ENCODE results near the gene DIMT1. TPM values are rescaled to one million over a fixed set of nuclear protein-coding genes. Genes with fewer than 3 reads are reported as not detected.

The DIMT1 gene
- 33.8 TPM for polyA plus RNA-seq (2013, experiment 1 of 4)
- 28.7 TPM for polyA plus RNA-seq (2013, experiment 2 of 4)
- 28.2 TPM for polyA plus RNA-seq (2013, experiment 3 of 4)
- 31.8 TPM for polyA plus RNA-seq (2013, experiment 4 of 4)

DNA sequence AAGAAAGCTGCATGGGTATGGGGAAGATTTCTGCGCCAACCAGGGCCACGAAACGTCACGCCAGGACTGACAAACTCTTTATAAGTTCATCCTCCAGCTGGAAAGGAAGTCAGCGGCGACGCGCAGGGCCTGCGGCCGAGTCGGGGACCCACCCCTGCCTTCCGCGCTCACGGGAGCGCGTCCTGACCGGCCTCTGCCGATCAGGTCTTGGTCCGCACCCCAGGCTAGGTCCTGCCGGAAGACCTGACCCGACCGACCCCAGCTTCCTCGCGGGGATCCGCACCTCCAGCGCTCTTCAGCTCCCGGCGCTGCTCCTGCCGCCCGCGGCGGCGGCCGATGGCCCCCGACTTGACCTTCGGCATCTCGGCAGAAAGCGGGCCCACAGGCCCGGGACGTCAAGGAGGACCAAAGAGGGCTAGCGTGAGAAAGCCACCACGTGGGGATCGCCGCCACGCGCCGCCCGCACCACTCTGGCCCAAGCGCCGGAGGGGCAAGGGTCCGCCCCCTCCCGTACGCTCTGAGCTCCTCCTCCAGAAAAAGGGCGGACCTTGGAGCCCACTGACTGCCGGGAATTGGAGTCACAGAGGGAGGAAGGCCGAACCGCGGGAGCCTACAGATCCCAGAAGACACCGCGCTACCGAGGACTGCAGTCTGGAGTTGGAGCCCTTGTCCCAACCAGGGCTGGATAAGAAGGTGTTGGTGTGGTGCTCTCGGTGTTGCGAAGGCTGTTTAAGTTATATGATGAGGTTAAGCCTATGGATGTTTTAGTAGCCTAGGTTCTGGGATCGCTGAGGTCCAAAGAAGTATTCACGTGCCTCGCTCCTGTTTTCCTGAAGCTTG lies at the start of gene DIMT1:
Gene DIMT1, minus strand, starts transcription at position 495 of the 840 bp plus-strand sequence. Its CDS starts 133 bp downstream, at position 362.
- Histone ChIP-seq H3K4me1 (ENCODE audit: control insufficient read depth, insufficient read depth, low read length) (peaks cover 6% of the 10 kb centered on the region), H3K4me3 (ENCODE audit: insufficient read depth, low read depth, low read length) (peak within 1 kb of the TSS; percentile 82), H3K27ac (ENCODE audit: insufficient read depth, low read depth, low read length, poor library complexity, severe bottlenecking) (peak within 1 kb of the TSS; percentile 97), H3K9me3 (ENCODE audit: control insufficient read depth, low read length) (no peaks in the 10 kb centered on the region), H3K36me3 (ENCODE audit: control insufficient read depth, insufficient read depth, low read length) (peaks cover under 1% of the 10 kb centered on the region), H3K27me3 (ENCODE audit: control insufficient read depth, insufficient read depth, low read length, poor library complexity, severe bottlenecking) (no peaks in the 10 kb centered on the region)
- WGBS, 2 experiments = 0 to 1% methylated on average over 66 of the region's 66 CpGs

GRCh38 chr5:62450259-62450658 lies 46.6 kb upstream of the DIMT1 start:
- no peak overlapping the region for H3K4me3 ChIP-seq (ENCODE audit: insufficient read depth, low read depth, low read length)
- no peak overlapping the region for H3K27ac ChIP-seq (ENCODE audit: insufficient read depth, low read depth, low read length, poor library complexity, severe bottlenecking)
- WGBS, 2 experiments = 95 to 100% methylated on average over 2 of the region's 2 CpGs
- no peaks in the 10 kb centered on the region for H3K27me3 ChIP-seq (ENCODE audit: control insufficient read depth, insufficient read depth, low read length, poor library complexity, severe bottlenecking)
- H3K4me1 ChIP-seq (ENCODE audit: control insufficient read depth, insufficient read depth, low read length) = no peaks in the 10 kb centered on the region
- peaks cover 9% of the 10 kb centered on the region for H3K36me3 ChIP-seq (ENCODE audit: control insufficient read depth, insufficient read depth, low read length)
- H3K9me3 ChIP-seq (ENCODE audit: control insufficient read depth, low read length) = no peaks in the 10 kb centered on the region

DNA sequence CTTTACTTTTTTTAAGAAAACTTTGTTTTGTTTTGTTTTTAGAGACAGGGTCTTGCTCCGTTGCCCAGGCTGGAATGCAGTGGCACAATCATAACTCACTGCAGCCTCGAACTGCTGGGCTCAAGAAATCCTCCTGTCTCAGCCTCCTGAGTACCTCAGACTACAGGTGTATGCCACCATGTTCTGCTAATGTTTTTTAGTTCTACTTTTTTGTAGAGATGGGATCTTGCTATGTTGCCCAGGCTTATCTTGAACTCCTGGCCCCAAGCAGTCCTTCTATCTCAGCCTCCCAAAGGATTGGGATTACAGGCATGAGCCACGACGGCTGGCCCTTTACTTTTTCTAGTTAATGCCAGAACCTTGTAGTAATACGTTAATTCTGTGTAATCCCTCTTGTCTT lies 44.8 kb upstream of the DIMT1 start:
- Histone ChIP-seq H3K4me3 (ENCODE audit: insufficient read depth, low read depth, low read length) (no peak overlapping the region), H3K9me3 (ENCODE audit: control insufficient read depth, low read length) (no peaks in the 10 kb centered on the region), H3K27ac (ENCODE audit: insufficient read depth, low read depth, low read length, poor library complexity, severe bottlenecking) (no peak overlapping the region), H3K36me3 (ENCODE audit: control insufficient read depth, insufficient read depth, low read length) (peaks cover 9% of the 10 kb centered on the region), H3K4me1 (ENCODE audit: control insufficient read depth, insufficient read depth, low read length) (no peaks in the 10 kb centered on the region), H3K27me3 (ENCODE audit: control insufficient read depth, insufficient read depth, low read length, poor library complexity, severe bottlenecking) (no peaks in the 10 kb centered on the region)
- 94 to 96% methylated on average over 4 to 5 of the region's 5 CpGs for WGBS, 2 experiments

- 99 to 100% methylated on average over 5 of the region's 5 CpGs for WGBS, 2 experiments
- no peaks in the 10 kb centered on the region for H3K27me3 ChIP-seq (ENCODE audit: control insufficient read depth, insufficient read depth, low read length, poor library complexity, severe bottlenecking)
- no peaks in the 10 kb centered on the region for H3K9me3 ChIP-seq (ENCODE audit: control insufficient read depth, low read length)
- H3K4me1 ChIP-seq (ENCODE audit: control insufficient read depth, insufficient read depth, low read length) = no peaks in the 10 kb centered on the region
- no peak overlapping the region for H3K27ac ChIP-seq (ENCODE audit: insufficient read depth, low read depth, low read length, poor library complexity, severe bottlenecking)
- no peak overlapping the region for H3K4me3 ChIP-seq (ENCODE audit: insufficient read depth, low read depth, low read length)
- no peaks in the 10 kb centered on the region for H3K36me3 ChIP-seq (ENCODE audit: control insufficient read depth, insufficient read depth, low read length)
These were observed 28.9 kb upstream of the DIMT1 start for GRCh38 chr5:62432621-62433064.

DNA sequence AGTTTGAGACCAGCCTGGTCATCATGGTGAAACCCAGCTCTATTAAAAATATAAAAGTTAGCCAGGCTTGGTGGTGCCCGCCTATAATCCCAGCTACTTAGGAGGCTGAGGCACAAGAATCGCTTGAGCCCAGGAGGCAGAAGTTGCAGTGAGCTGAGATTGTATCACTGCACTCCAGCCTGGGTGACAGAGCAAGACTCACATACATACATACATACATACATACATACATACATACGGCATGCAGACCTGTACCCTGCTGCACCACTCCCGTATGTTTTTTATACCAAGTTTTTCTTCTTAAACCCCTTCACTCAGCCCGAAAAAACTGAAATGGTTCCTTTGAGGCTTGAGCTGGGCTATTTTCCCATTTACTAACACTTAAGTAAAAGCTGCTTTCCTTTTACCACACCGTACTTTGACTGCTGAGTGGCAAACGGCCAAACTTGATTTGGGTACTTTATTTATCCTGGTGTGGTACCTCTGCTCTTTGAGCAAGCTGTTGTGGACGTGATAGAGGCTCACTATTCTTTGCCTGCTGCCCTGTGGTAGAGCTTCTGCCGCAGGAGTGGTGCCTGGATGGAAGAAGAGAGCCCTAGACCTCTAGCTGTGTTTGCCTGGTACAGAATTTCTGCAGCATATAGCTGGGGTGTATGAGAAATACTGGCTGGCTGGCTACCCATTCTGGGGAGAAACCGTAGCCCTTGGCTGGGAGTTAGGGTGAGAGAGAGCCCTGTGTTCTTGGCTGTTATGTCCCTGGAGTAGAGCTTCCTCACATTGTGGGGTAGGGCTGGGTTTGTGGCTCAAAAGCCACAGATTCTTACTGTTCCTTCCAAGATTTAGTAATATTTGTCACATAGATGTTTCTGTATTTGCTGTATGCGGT lies 28.3 kb upstream of the DIMT1 start:
- WGBS, 2 experiments = 89 to 94% methylated on average over 11 of the region's 11 CpGs
- no peak overlapping the region for H3K27ac ChIP-seq (ENCODE audit: insufficient read depth, low read depth, low read length, poor library complexity, severe bottlenecking)

GRCh38 chr5:62424763-62425162 lies 21.1 kb upstream of the DIMT1 start:
- Histone ChIP-seq H3K36me3 (ENCODE audit: control insufficient read depth, insufficient read depth, low read length) (no peaks in the 10 kb centered on the region), H3K9me3 (ENCODE audit: control insufficient read depth, low read length) (no peaks in the 10 kb centered on the region), H3K4me1 (ENCODE audit: control insufficient read depth, insufficient read depth, low read length) (no peaks in the 10 kb centered on the region), H3K27ac (ENCODE audit: insufficient read depth, low read depth, low read length, poor library complexity, severe bottlenecking) (no peak overlapping the region), H3K4me3 (ENCODE audit: insufficient read depth, low read depth, low read length) (no peak overlapping the region), H3K27me3 (ENCODE audit: control insufficient read depth, insufficient read depth, low read length, poor library complexity, severe bottlenecking) (no peaks in the 10 kb centered on the region)
- 91 to 95% methylated on average over 1 of the region's 1 CpG for WGBS, 2 experiments

More for the DNA sequence above, 28.3 kb upstream of the DIMT1 start:
- no peaks in the 10 kb centered on the region for H3K9me3 ChIP-seq (ENCODE audit: control insufficient read depth, low read length)
- H3K36me3 ChIP-seq (ENCODE audit: control insufficient read depth, insufficient read depth, low read length) = no peaks in the 10 kb centered on the region
- H3K27me3 ChIP-seq (ENCODE audit: control insufficient read depth, insufficient read depth, low read length, poor library complexity, severe bottlenecking) = no peaks in the 10 kb centered on the region
- no peak overlapping the region for H3K4me3 ChIP-seq (ENCODE audit: insufficient read depth, low read depth, low read length)
- no peaks in the 10 kb centered on the region for H3K4me1 ChIP-seq (ENCODE audit: control insufficient read depth, insufficient read depth, low read length)

DNA sequence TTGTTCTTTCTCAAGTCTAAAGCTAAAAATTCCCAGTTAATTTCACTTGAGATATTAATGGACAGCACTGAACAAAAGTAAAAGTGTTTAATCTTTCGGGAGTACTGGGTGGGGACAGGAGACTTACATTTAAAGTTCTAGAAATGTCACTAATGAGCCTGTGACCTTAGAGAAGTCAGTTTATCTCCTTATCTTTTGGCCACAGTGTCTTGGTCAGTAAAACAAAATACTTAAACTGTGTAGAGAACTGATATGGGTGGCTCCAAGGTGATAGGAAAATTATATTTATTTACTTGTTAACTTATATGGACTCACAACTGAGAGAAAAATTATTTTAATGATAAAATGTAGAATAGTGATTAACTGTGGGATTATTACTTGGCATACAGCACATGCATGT lies 17.7 kb upstream of the DIMT1 start:
- Histone ChIP-seq H3K4me1 (ENCODE audit: control insufficient read depth, insufficient read depth, low read length) (no peaks in the 10 kb centered on the region), H3K4me3 (ENCODE audit: insufficient read depth, low read depth, low read length) (no peak overlapping the region), H3K9me3 (ENCODE audit: control insufficient read depth, low read length) (no peaks in the 10 kb centered on the region), H3K27me3 (ENCODE audit: control insufficient read depth, insufficient read depth, low read length, poor library complexity, severe bottlenecking) (no peaks in the 10 kb centered on the region), H3K36me3 (ENCODE audit: control insufficient read depth, insufficient read depth, low read length) (no peaks in the 10 kb centered on the region), H3K27ac (ENCODE audit: insufficient read depth, low read depth, low read length, poor library complexity, severe bottlenecking) (no peak overlapping the region)
- WGBS, 2 experiments = 89 to 92% methylated on average over 1 of the region's 1 CpG

- no peak overlapping the region for H3K4me3 ChIP-seq (ENCODE audit: insufficient read depth, low read depth, low read length)
- WGBS, 2 experiments = 95% methylated on average over 3 of the region's 3 CpGs
- no peak overlapping the region for H3K27ac ChIP-seq (ENCODE audit: insufficient read depth, low read depth, low read length, poor library complexity, severe bottlenecking)
- H3K36me3 ChIP-seq (ENCODE audit: control insufficient read depth, insufficient read depth, low read length) = no peaks in the 10 kb centered on the region
- H3K9me3 ChIP-seq (ENCODE audit: control insufficient read depth, low read length) = no peaks in the 10 kb centered on the region
- H3K4me1 ChIP-seq (ENCODE audit: control insufficient read depth, insufficient read depth, low read length) = no peaks in the 10 kb centered on the region
- H3K27me3 ChIP-seq (ENCODE audit: control insufficient read depth, insufficient read depth, low read length, poor library complexity, severe bottlenecking) = no peaks in the 10 kb centered on the region
These were observed 15.9 kb upstream of the DIMT1 start for GRCh38 chr5:62419609-62420008.

DNA sequence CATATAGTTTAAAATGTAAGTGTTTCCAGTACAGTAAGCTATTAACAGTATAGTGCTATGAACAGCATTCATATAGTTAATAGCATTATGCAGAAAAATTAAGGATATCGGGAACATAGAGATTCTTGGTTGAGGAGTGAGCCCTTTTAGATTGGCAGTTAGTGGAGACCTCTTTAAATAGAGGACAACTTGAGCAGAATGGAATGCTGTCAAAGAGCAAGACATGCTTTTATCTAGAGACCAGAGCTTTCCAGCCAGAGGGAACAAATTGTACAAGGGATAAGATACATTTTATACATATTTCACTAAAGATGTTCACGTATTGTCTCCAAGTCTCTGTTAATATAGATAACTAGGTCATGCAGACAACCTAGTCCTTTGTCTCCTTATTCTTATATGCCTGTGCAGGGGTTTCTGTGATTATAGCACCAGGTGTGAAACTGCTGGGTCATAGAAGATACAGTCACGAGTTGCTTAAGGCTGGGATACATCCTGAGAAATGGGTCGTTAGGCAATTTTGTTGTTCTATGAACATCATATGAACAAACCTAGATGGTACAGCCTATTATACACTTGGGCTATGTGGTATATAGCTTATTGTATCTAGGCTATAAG lies 14.9 kb upstream of the DIMT1 start:
- 91 to 98% methylated on average over 3 to 4 of the region's 4 CpGs for WGBS, 2 experiments
- H3K27ac ChIP-seq (ENCODE audit: insufficient read depth, low read depth, low read length, poor library complexity, severe bottlenecking) = no peak overlapping the region

More for the DNA sequence above, 14.9 kb upstream of the DIMT1 start:
- no peaks in the 10 kb centered on the region for H3K9me3 ChIP-seq (ENCODE audit: control insufficient read depth, low read length)
- no peaks in the 10 kb centered on the region for H3K36me3 ChIP-seq (ENCODE audit: control insufficient read depth, insufficient read depth, low read length)
- no peaks in the 10 kb centered on the region for H3K27me3 ChIP-seq (ENCODE audit: control insufficient read depth, insufficient read depth, low read length, poor library complexity, severe bottlenecking)
- no peak overlapping the region for H3K4me3 ChIP-seq (ENCODE audit: insufficient read depth, low read depth, low read length)
- peaks cover 6% of the 10 kb centered on the region for H3K4me1 ChIP-seq (ENCODE audit: control insufficient read depth, insufficient read depth, low read length)

Measured in ectodermal cell (in vitro differentiated cells).